ENCODE data around the gene CNTNAP5. TPM values are rescaled to one million over a fixed set of nuclear protein-coding genes. Genes with fewer than 3 reads are reported as not detected.

Gene CNTNAP5
- total and polyA plus RNA-seq, 7 experiments from 2014 or later = not detected

DNA sequence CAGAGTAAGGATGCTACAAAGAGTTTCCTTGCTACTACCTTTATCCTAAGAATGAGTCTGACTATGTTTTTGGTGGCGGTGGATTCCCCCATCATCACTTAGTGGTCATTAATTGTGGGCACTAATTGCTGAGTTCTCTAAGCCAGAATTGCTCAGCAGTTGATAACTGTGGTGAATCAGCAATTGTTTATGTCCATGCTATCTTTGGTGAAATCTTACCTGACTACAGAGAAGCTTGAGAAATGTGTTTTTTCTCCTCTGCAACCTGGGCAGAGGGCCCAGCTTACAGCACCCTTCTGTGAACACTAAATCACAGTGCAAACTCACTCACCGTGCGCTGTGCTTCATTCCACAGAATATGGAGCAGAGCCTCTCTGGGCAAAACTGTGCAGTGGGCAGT lies 683.6 kb downstream of the CNTNAP5 start:
- H3K4me3 Mint-ChIP-seq = no peak overlapping the region
- no peak for DNase-seq
- Histone ChIP-seq H3K27me3 (ENCODE audit: control insufficient read depth in 2 of 2, insufficient read depth in 2 of 2, low read length in 2 of 2) (no peaks in the 10 kb centered on the region), H3K36me3 (ENCODE audit: control insufficient read depth in 2 of 3, insufficient read depth in 3 of 3, low read length in 3 of 3) (no peaks in the 10 kb centered on the region), H3K9me3 (ENCODE audit: control insufficient read depth in 2 of 3, low read length in 3 of 3) (no peaks in the 10 kb centered on the region), H3K4me1 (ENCODE audit: control insufficient read depth in 2 of 2, insufficient read depth in 2 of 2, low read length in 2 of 2) (no peaks in the 10 kb centered on the region), H3K4me3 (ENCODE audit: low read length) (no peak overlapping the region), H3K27ac (ENCODE audit: low read depth, low read length) (no peak overlapping the region)
- intact Hi-C loops (cut with micrococcal nuclease) = no loop called here
- ChIA-PET POLR2A (no interaction called here), CTCF (no interaction called here)
- no peak overlapping the region for H3K27ac Mint-ChIP-seq
- no peaks in the 10 kb centered on the region for H3K27me3 Mint-ChIP-seq
- H3K4me1 Mint-ChIP-seq = no peaks in the 10 kb centered on the region
- H3K9me3 Mint-ChIP-seq = peaks cover 2 to 13% (median 5%) of the 10 kb centered on the region in 11 donors
- ATAC-seq = no peak
- no peaks in the 10 kb centered on the region for H3K36me3 Mint-ChIP-seq

DNA sequence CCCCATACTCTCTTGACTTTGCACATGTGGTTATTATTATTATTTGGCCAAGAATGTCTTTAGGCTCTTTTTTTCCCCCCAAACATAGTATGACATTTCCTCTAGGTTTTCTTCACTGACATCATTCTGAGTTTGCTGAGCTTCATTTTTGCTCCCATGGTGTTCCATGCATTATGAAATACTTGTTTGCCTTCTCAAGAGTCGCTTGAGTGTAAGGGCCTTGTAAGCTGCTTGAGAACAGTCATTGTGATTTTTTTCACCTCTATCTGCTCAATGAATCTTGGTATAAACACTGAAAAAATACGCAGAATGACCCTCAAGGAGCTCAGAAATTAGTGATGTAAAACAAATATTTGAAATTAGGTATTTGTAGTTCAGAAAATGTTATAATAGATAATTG lies 688.9 kb downstream of the CNTNAP5 start:
- no peak overlapping the region for H3K27ac Mint-ChIP-seq
- intact Hi-C loops (cut with micrococcal nuclease) = no loop called here
- H3K27ac ChIP-seq (ENCODE audit: low read depth, low read length) = no peak overlapping the region
- ATAC-seq (no peak), DNase-seq (no peak)
- H3K36me3 ChIP-seq (ENCODE audit: control insufficient read depth in 2 of 3, insufficient read depth in 3 of 3, low read length in 3 of 3) = no peaks in the 10 kb centered on the region
- no peaks in the 10 kb centered on the region for H3K4me1 ChIP-seq (ENCODE audit: control insufficient read depth in 2 of 2, insufficient read depth in 2 of 2, low read length in 2 of 2)
- no peaks in the 10 kb centered on the region for H3K27me3 ChIP-seq (ENCODE audit: control insufficient read depth in 2 of 2, insufficient read depth in 2 of 2, low read length in 2 of 2)
- H3K4me3 ChIP-seq (ENCODE audit: low read length) = no peak overlapping the region
- ChIA-PET POLR2A (no interaction called here), CTCF (no interaction called here)
- no peaks in the 10 kb centered on the region for H3K36me3 Mint-ChIP-seq
- no peaks in the 10 kb centered on the region for H3K4me1 Mint-ChIP-seq
- H3K9me3 Mint-ChIP-seq = peaks cover 0 to 13% (median 6%) of the 10 kb centered on the region in 11 donors
- H3K9me3 ChIP-seq (ENCODE audit: control insufficient read depth in 2 of 3, low read length in 3 of 3) = no peaks in the 10 kb centered on the region
- no peaks in the 10 kb centered on the region for H3K27me3 Mint-ChIP-seq
- no peak overlapping the region for H3K4me3 Mint-ChIP-seq

DNA sequence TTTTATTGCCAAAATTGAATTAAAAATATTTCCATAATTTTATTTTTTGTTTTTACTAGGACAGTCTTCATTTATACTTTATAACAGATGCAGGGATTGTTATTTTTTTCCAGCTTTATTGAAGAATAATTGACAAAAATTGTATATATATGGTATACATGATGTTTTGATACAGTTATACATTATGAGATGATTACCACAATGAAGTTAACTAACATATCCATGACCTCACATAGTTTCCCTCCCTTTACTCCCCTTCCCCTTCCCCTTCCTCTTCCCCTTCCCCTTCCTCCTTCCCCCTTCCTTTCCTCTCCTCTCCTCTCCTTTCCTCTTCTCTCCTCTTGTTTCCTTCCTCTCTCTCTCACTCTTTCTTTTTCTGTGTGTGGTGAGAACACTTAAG lies 700.1 kb downstream of the CNTNAP5 start:
- CTCF ChIA-PET = no interaction called here
- no peaks in the 10 kb centered on the region for H3K36me3 ChIP-seq (ENCODE audit: control insufficient read depth in 2 of 3, insufficient read depth in 3 of 3, low read length in 3 of 3)
- H3K9me3 Mint-ChIP-seq = peaks cover 0 to 15% (median 2%) of the 10 kb centered on the region in 11 donors
- no peak overlapping the region for H3K4me3 ChIP-seq (ENCODE audit: low read length)
- H3K9me3 ChIP-seq (ENCODE audit: control insufficient read depth in 2 of 3, low read length in 3 of 3) = no peaks in the 10 kb centered on the region
- intact Hi-C loops (cut with micrococcal nuclease) = no loop called here
- H3K4me3 Mint-ChIP-seq = no peak overlapping the region
- H3K4me1 Mint-ChIP-seq = peaks cover 0 to 1% (median 0%) of the 10 kb centered on the region in 7 donors
- POLR2A ChIA-PET = no interaction called here
- DNase-seq (no peak), ATAC-seq (no peak)
- H3K36me3 Mint-ChIP-seq = no peaks in the 10 kb centered on the region
- no peaks in the 10 kb centered on the region for H3K27me3 ChIP-seq (ENCODE audit: control insufficient read depth in 2 of 2, insufficient read depth in 2 of 2, low read length in 2 of 2)
- no peak overlapping the region for H3K27ac Mint-ChIP-seq
- no peaks in the 10 kb centered on the region for H3K4me1 ChIP-seq (ENCODE audit: control insufficient read depth in 2 of 2, insufficient read depth in 2 of 2, low read length in 2 of 2)
- H3K27me3 Mint-ChIP-seq = no peaks in the 10 kb centered on the region
- H3K27ac ChIP-seq (ENCODE audit: low read depth, low read length) = no peak overlapping the region

DNA sequence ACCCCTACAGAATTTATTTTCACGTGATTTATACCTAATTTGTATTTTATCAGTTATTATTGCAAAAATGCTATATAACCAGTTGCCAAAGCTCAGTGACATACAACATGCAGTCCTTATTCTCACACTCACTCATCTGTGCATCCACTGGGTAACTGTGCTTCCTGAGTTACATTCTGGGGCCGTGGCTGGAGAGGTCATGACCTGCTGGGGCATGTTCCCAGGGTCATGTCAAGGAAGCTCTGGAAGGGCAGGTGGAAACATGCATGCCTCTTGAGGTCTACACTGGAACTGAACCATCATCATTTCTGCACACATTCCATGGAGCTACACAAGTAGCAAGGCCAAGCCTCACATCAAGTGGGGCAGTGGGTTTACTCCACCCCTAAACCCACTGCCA lies 715.5 kb downstream of the CNTNAP5 start:
- Mint-ChIP-seq H3K27me3 (no peaks in the 10 kb centered on the region), H3K9me3 (peaks cover 0 to 10% (median 5%) of the 10 kb centered on the region in 11 donors), H3K4me3 (no peak overlapping the region), H3K36me3 (no peaks in the 10 kb centered on the region), H3K27ac (no peak overlapping the region), H3K4me1 (no peaks in the 10 kb centered on the region)
- intact Hi-C loops (cut with micrococcal nuclease) = no loop called here
- DNase-seq (no peak), ATAC-seq (no peak)
- Histone ChIP-seq H3K36me3 (ENCODE audit: control insufficient read depth in 2 of 3, insufficient read depth in 3 of 3, low read length in 3 of 3) (no peaks in the 10 kb centered on the region), H3K27ac (ENCODE audit: low read depth, low read length) (no peak overlapping the region), H3K27me3 (ENCODE audit: control insufficient read depth in 2 of 2, insufficient read depth in 2 of 2, low read length in 2 of 2) (no peaks in the 10 kb centered on the region), H3K4me3 (ENCODE audit: low read length) (no peak overlapping the region), H3K9me3 (ENCODE audit: control insufficient read depth in 2 of 3, low read length in 3 of 3) (no peaks in the 10 kb centered on the region), H3K4me1 (ENCODE audit: control insufficient read depth in 2 of 2, insufficient read depth in 2 of 2, low read length in 2 of 2) (no peaks in the 10 kb centered on the region)
- ChIA-PET POLR2A (no interaction called here), CTCF (no interaction called here)

DNA sequence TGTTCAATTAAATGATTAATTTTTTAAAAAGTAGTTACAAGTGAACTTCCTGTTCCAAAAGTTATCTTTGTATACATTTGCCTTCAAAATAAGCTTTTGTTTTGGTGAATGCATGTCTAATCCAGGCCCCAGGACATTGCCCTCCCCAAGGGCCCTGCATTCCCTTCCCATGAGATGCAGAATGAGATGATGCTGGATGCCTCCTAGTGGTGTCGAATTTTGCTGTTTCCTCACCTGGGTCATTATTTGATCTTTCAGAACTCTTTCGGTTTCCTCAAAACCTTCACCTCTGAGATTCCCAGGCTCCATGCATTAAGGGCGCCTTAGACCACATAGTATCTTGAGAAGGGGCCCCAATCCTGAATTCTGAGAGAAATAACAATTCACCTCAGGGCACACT lies 728.8 kb downstream of the CNTNAP5 start:
- Mint-ChIP-seq H3K36me3 (no peaks in the 10 kb centered on the region), H3K9me3 (peaks cover 0 to 17% (median 4%) of the 10 kb centered on the region in 11 donors), H3K27me3 (no peaks in the 10 kb centered on the region), H3K27ac (no peak overlapping the region), H3K4me3 (no peak overlapping the region), H3K4me1 (no peaks in the 10 kb centered on the region)
- H3K27me3 ChIP-seq (ENCODE audit: control insufficient read depth in 2 of 2, insufficient read depth in 2 of 2, low read length in 2 of 2) = no peaks in the 10 kb centered on the region
- no peak for ATAC-seq
- no peaks in the 10 kb centered on the region for H3K36me3 ChIP-seq (ENCODE audit: control insufficient read depth in 2 of 3, insufficient read depth in 3 of 3, low read length in 3 of 3)
- ChIA-PET CTCF (no interaction called here), POLR2A (no interaction called here)
- no peak for DNase-seq
- H3K9me3 ChIP-seq (ENCODE audit: control insufficient read depth in 2 of 3, low read length in 3 of 3) = no peaks in the 10 kb centered on the region
- H3K27ac ChIP-seq (ENCODE audit: low read depth, low read length) = no peak overlapping the region
- intact Hi-C loops (cut with micrococcal nuclease) = no loop called here
- no peaks in the 10 kb centered on the region for H3K4me1 ChIP-seq (ENCODE audit: control insufficient read depth in 2 of 2, insufficient read depth in 2 of 2, low read length in 2 of 2)
- H3K4me3 ChIP-seq (ENCODE audit: low read length) = no peak overlapping the region

DNA sequence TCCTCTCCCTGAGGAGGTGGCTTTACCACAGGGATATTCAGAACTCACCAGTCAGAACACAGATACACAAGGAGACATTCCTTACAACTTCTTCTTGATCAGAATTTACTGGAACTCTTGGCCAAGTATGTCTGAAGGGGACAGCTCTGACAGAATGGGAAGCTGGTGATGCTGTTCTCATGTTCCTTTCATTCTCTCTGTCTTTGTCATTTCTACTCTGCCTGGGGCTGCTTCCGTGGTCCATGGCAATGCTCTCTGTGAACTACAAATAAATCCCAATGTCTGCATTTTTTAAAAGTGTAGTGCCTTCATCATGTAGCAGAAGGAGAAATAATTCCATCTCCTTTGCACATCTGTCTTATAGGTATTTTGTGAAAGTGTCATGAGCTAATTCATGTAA lies 730.3 kb downstream of the CNTNAP5 start:
- no peaks in the 10 kb centered on the region for H3K36me3 Mint-ChIP-seq
- Histone ChIP-seq H3K9me3 (ENCODE audit: control insufficient read depth in 2 of 3, low read length in 3 of 3) (no peaks in the 10 kb centered on the region), H3K4me3 (ENCODE audit: low read length) (no peak overlapping the region), H3K27ac (ENCODE audit: low read depth, low read length) (no peak overlapping the region), H3K27me3 (ENCODE audit: control insufficient read depth in 2 of 2, insufficient read depth in 2 of 2, low read length in 2 of 2) (no peaks in the 10 kb centered on the region), H3K4me1 (ENCODE audit: control insufficient read depth in 2 of 2, insufficient read depth in 2 of 2, low read length in 2 of 2) (no peaks in the 10 kb centered on the region), H3K36me3 (ENCODE audit: control insufficient read depth in 2 of 3, insufficient read depth in 3 of 3, low read length in 3 of 3) (no peaks in the 10 kb centered on the region)
- CTCF ChIA-PET = no interaction called here
- DNase-seq = no peak
- H3K4me1 Mint-ChIP-seq = no peaks in the 10 kb centered on the region
- ATAC-seq = no peak
- H3K9me3 Mint-ChIP-seq = peaks cover 0 to 11% (median 0%) of the 10 kb centered on the region in 11 donors
- no peak overlapping the region for H3K4me3 Mint-ChIP-seq
- no peak overlapping the region for H3K27ac Mint-ChIP-seq
- POLR2A ChIA-PET = no interaction called here
- no peaks in the 10 kb centered on the region for H3K27me3 Mint-ChIP-seq
- intact Hi-C loops (cut with micrococcal nuclease) = no loop called here

DNA sequence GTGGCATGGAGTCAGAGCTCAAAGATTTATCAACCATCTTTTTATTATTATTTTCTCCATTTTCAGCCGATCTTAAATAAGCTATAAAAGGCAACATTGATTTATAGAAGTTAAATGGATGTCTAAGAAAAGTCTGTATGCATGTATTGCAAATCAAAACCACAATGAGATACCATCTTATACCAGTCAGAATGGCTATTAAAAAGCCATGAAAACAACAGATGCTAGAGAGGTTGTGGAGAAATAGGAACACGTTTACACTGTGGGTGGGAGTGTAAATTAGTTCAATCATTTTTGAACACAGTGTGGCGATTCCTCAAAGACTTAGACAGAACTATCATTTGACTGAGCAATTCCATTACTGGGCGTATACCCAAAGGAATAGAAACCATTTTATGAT lies 731.0 kb downstream of the CNTNAP5 start:
- ATAC-seq (no peak), DNase-seq (no peak)
- H3K36me3 ChIP-seq (ENCODE audit: control insufficient read depth in 2 of 3, insufficient read depth in 3 of 3, low read length in 3 of 3) = no peaks in the 10 kb centered on the region
- H3K9me3 ChIP-seq (ENCODE audit: control insufficient read depth in 2 of 3, low read length in 3 of 3) = no peaks in the 10 kb centered on the region
- intact Hi-C loops (cut with micrococcal nuclease) = no loop called here
- no peaks in the 10 kb centered on the region for H3K27me3 Mint-ChIP-seq
- no peak overlapping the region for H3K4me3 Mint-ChIP-seq
- POLR2A ChIA-PET = no interaction called here
- H3K27me3 ChIP-seq (ENCODE audit: control insufficient read depth in 2 of 2, insufficient read depth in 2 of 2, low read length in 2 of 2) = no peaks in the 10 kb centered on the region
- CTCF ChIA-PET = no interaction called here
- H3K9me3 Mint-ChIP-seq = peaks cover 0 to 11% (median 2%) of the 10 kb centered on the region in 11 donors
- H3K4me1 ChIP-seq (ENCODE audit: control insufficient read depth in 2 of 2, insufficient read depth in 2 of 2, low read length in 2 of 2) = no peaks in the 10 kb centered on the region
- no peak overlapping the region for H3K4me3 ChIP-seq (ENCODE audit: low read length)
- H3K27ac Mint-ChIP-seq = no peak overlapping the region
- no peak overlapping the region for H3K27ac ChIP-seq (ENCODE audit: low read depth, low read length)
- H3K4me1 Mint-ChIP-seq = no peaks in the 10 kb centered on the region
- H3K36me3 Mint-ChIP-seq = no peaks in the 10 kb centered on the region
